Measurements from ENCODE around the gene CENPX.
"Not testable (repeated sequence)": the region's sequence is repeated elsewhere in the genome, so short reads cannot be mapped to it uniquely, and the experiment has no call there.

Gene CENPX

GRCh38 chr17:82039695-82040299 lies 17.1 kb upstream of the CENPX start:
- H3K27me3 ChIP-seq (ENCODE audit: control insufficient read depth, insufficient read depth, low read length), result no peaks in the 10 kb centered on the region
- H3K79me2 ChIP-seq, result no peaks in the 10 kb centered on the region
- no peaks in the 10 kb centered on the region for H3K36me3 ChIP-seq (ENCODE audit: control insufficient read depth, insufficient read depth, low read length)
- H3K9me3 ChIP-seq (ENCODE audit: control insufficient read depth, low read length), result no peaks in the 10 kb centered on the region
- H3K4me2 ChIP-seq (ENCODE audit: low read length), result no peak overlapping the region
- H3K27ac ChIP-seq, result no peak overlapping the region
- H3K9ac ChIP-seq, result no peak overlapping the region
- H2AFZ ChIP-seq, result no peak overlapping the region
- peaks cover 4% of the 10 kb centered on the region for H3K4me1 ChIP-seq
- no peak for TF ChIP-seq CTCF (IDR thresholded peaks at IDR 0.05)
- no peak overlapping the region for H3K4me3 ChIP-seq (ENCODE audit: low read depth, low read length)

- not testable (repeated sequence) for H3K4me3 ChIP-seq (ENCODE audit: low read depth, low read length); H3K4me1 ChIP-seq; H2AFZ ChIP-seq; H3K4me2 ChIP-seq (ENCODE audit: low read length); H3K36me3 ChIP-seq (ENCODE audit: control insufficient read depth, insufficient read depth, low read length); H3K9me3 ChIP-seq (ENCODE audit: control insufficient read depth, low read length); H3K9ac ChIP-seq; H3K27me3 ChIP-seq (ENCODE audit: control insufficient read depth, insufficient read depth, low read length); H3K27ac ChIP-seq; H3K79me2 ChIP-seq
Measured at GRCh38 chr17:82038796-82039409, 16.2 kb upstream of the CENPX start.

- no peak overlapping the region for H3K9ac ChIP-seq
- H2AFZ ChIP-seq, result peak overlapping the region; percentile 71
- peak overlapping the region; percentile 87 for H3K4me3 ChIP-seq (ENCODE audit: low read depth, low read length)
- no peaks in the 10 kb centered on the region for H3K79me2 ChIP-seq
- no peak for TF ChIP-seq CTCF (IDR thresholded peaks at IDR 0.05)
- H3K4me1 ChIP-seq, result peaks cover 4% of the 10 kb centered on the region
- H3K4me2 ChIP-seq (ENCODE audit: low read length), result peak overlapping the region; percentile 95
- no peaks in the 10 kb centered on the region for H3K9me3 ChIP-seq (ENCODE audit: control insufficient read depth, low read length)
- H3K27ac ChIP-seq, result peak overlapping the region; percentile 86
- no peaks in the 10 kb centered on the region for H3K27me3 ChIP-seq (ENCODE audit: control insufficient read depth, insufficient read depth, low read length)
- H3K36me3 ChIP-seq (ENCODE audit: control insufficient read depth, insufficient read depth, low read length), result no peaks in the 10 kb centered on the region
Measured at GRCh38 chr17:82037889-82038195, 15.2 kb upstream of the CENPX start.

- no peaks in the 10 kb centered on the region for H3K79me2 ChIP-seq
- H3K9ac ChIP-seq, result peak within 1 kb of the TSS; percentile 84
- no peaks in the 10 kb centered on the region for H3K36me3 ChIP-seq (ENCODE audit: control insufficient read depth, insufficient read depth, low read length)
- H3K4me2 ChIP-seq (ENCODE audit: low read length), result peak within 1 kb of the TSS; percentile 95
- peaks cover 4% of the 10 kb centered on the region for H3K4me1 ChIP-seq
- H3K4me3 ChIP-seq (ENCODE audit: low read depth, low read length), result peak within 1 kb of the TSS; percentile 87
- peak; percentile 88 for TF ChIP-seq CTCF (IDR thresholded peaks at IDR 0.05)
- H3K27me3 ChIP-seq (ENCODE audit: control insufficient read depth, insufficient read depth, low read length), result no peaks in the 10 kb centered on the region
- peak within 1 kb of the TSS; percentile 71 for H2AFZ ChIP-seq
- H3K27ac ChIP-seq, result peak within 1 kb of the TSS; percentile 86
- H3K9me3 ChIP-seq (ENCODE audit: control insufficient read depth, low read length), result no peaks in the 10 kb centered on the region
Measured at GRCh38 chr17:82037092-82037888, 14.6 kb upstream of the CENPX start, which contains the start of gene DCXR. Gene DCXR (minus strand): TSS chr17:82037697. CDS start chr17:82037682, 15 bp downstream.

GRCh38 chr17:82036634-82037091 lies 14.0 kb upstream of the CENPX start:
- peaks cover 4% of the 10 kb centered on the region for H3K4me1 ChIP-seq

More at GRCh38 chr17:82036634-82037091, 14.0 kb upstream of the CENPX start:
- Histone ChIP-seq H3K9ac (peak overlapping the region; percentile 84), H3K4me3 (ENCODE audit: low read depth, low read length) (peak overlapping the region; percentile 87), H3K36me3 (ENCODE audit: control insufficient read depth, insufficient read depth, low read length) (no peaks in the 10 kb centered on the region), H3K27me3 (ENCODE audit: control insufficient read depth, insufficient read depth, low read length) (no peaks in the 10 kb centered on the region), H3K27ac (peak overlapping the region; percentile 86), H3K79me2 (no peaks in the 10 kb centered on the region), H2AFZ (peak overlapping the region; percentile 71), H3K4me2 (ENCODE audit: low read length) (peak overlapping the region; percentile 95), H3K9me3 (ENCODE audit: control insufficient read depth, low read length) (no peaks in the 10 kb centered on the region)
- no peak for TF ChIP-seq CTCF (IDR thresholded peaks at IDR 0.05)
